Measurements from ENCODE around the gene PHTF2.
"Not testable (repeated sequence)": the region's sequence is repeated elsewhere in the genome, so short reads cannot be mapped to it uniquely, and the experiment has no call there.

The PHTF2 gene

GRCh38 chr7:77831953-77832352 lies 33.4 kb downstream of the PHTF2 start:
- no peak for DNase-seq

DNA sequence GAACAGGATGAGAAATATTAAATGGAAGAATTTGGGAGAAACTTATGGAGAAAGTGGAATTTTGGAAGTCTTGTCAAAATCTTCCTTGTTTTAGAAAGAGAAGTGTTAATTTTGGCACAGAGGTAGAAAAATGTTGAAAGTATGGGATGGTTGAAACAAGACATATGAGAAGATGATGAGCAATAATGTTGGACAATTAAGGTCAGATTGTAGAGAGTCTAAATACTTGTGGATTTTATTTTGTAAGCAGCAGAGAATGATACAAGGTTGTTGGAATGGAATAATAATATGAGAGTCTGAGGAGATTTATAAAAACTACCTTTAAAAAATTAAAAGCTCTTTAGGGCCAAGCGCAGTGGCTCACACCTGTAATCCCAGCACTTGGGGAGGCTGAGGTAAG lies 34.6 kb downstream of the PHTF2 start:
- DNase-seq = no peak

GRCh38 chr7:77836425-77836824 lies 37.9 kb downstream of the PHTF2 start:
- not testable (repeated sequence) for DNase-seq

GRCh38 chr7:77837275-77837674 lies 38.7 kb downstream of the PHTF2 start:
- DNase-seq = no peak

DNA sequence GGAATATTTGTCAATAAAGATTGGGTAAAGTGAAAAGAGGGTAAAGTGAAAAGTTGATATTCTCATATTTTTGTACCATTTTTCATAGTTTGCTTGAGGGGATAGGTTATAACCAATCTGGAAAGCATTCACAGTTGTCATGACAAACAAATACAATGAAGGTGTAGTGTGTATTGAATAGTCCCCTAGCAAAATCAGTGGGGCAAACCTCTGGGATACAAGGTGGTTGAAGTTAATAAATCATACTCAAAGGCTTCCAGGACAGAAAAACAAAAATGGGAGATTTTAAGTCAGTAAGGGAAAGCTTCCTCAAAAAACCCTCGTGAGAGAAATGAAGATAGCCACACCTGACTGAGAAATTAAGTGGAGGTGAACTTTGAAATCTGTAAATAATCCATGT lies 39.4 kb downstream of the PHTF2 start:
- DNase-seq = no peak

- DNase-seq = no peak
Measured at GRCh38 chr7:77838929-77839491, 40.4 kb downstream of the PHTF2 start.

DNA sequence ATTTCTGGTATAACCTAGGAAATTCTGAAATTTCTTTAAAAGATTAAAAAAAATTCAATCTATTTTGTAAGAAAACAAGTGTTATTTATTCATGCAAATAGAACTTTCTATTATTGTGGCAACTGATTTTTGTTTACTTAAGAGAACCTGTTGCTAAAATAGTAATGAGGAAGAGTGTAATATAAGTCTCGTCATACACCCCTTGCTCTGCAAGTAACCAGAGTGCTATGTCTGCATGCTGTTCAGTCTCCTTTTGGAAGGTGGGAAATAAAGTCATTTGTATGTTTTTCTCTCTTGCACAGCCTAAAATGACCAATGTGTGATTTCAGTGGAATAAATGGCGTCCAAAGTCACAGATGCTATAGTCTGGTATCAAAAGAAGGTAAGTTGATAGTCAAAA lies 41.3 kb downstream of the PHTF2 start:
- no peak for DNase-seq

DNA sequence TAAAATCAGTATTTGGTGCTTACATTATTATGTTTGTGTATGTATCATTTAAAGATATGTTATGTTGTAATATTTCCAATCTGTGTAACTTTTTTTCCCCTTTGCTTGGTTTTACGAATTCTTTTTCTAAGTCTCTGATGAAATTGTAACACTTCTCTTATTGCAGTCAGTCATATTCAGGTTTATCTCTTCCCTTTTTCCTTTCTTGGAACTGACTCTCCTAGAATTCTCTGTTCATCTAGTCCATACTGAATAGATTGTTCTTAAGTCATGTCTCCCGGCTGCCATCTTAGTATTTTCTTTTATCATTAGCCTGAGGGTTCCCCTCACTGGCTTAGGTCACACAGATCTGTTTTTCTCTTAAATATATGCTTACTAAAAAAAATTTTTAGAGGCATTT lies 44.6 kb downstream of the PHTF2 start:
- no peak for DNase-seq

- DNase-seq = no peak
Measured at GRCh38 chr7:77846317-77847092, 47.9 kb downstream of the PHTF2 start.

- no peak for DNase-seq
Measured at GRCh38 chr7:77855371-77856083, 57.0 kb downstream of the PHTF2 start.

DNA sequence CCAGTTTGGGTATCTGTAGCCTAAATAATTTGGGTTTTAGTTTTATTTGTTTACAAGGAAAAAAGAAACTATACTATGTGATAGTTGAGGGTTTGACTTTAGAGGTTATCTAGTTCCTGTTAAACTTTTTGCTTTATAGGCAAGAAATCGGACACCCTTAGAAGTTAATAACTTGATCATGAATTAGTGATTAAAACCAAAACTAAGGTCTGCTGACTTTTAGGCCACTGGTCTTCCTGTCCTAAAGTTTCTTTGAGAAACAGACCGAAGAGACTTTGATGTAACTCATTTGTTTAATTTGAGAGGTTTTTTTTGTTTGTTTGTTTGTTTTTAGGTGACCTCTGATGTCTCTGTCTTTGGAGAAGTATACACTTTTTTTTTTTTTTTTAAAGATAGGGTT lies 59.7 kb downstream of the PHTF2 start:
- no peak for DNase-seq

GRCh38 chr7:77859343-77859742 lies 60.8 kb downstream of the PHTF2 start:
- no peak for DNase-seq

GRCh38 chr7:77862691-77863090 lies 64.1 kb downstream of the PHTF2 start:
- no peak for DNase-seq

DNA sequence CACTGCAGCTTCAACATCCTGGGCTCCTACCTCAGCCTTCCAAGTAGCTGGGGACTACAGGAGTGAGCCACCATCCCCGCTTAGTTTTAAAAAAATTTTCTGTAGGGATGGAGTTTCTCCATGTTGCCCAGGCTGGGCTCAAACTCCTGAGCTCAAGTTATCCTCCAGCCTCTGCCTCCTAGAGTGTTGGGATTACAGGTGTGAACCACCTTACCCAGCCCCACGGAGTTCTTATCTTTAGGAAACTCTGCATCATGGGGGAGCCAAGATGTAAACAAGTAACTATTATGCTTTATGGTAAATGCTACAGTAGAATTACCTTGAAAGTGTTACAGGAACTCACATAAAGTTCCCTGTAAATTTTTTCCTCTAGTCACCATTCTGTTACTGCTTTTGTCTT lies 65.3 kb downstream of the PHTF2 start:
- DNase-seq = no peak

DNA sequence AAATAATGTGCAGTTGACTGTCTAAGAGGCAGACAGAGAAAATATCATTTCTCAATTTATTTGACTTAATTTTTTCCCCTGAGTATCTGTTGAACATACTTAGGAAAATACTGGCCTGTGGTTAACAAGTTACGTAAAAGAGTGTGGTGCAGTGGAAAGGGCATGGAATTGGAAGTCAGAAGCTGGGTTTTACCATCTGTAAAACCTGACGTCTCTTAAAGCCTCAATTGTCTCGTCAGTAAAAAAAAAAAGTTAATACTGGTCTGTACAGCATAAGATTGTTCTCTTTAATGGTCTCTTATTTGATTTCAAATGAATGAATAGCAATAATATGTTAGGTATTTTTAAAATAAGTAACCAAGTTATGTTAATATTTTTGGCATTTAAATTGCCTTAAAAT lies 67.8 kb downstream of the PHTF2 start:
- no peak for DNase-seq

DNA sequence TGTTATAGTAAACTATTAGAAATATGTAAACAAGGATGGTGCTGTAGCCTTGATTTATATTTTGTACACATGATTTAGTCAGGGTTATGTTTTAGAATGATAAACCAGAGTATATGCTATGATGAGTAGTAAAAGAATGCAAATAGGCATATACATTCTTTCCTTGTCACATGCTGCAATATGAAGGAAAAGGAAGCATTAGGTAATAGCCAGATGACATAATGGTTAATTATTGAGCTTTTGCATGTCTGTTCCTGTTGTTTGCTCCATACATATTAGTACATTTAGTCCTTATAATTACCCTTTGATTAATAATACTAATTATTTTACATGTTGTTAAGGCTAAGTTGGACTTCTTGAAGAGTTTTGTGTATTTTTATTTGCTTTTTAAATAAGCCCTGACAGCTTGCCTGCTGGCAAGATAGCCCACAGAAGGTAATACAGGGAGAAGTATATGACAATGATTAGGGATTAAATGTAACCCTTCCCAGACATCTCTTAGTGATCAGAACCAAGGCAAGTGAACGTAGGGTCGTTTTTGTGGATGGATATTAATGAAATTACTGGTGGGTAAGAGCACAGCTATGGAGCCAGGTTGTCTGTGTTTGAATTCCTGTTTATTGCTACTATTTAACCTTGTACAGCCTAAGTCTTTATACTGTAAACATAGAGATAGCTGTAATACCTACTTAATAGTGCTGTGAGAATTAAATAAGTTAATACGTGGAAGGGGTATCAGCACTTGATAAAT lies 68.4 kb downstream of the PHTF2 start:
- DNase-seq = no peak

GRCh38 chr7:77867537-77867865 lies 68.9 kb downstream of the PHTF2 start:
- DNase-seq = no peak

GRCh38 chr7:77872256-77872655 lies 73.7 kb downstream of the PHTF2 start:
- DNase-seq = not testable (repeated sequence)

- not testable (repeated sequence) for DNase-seq
Measured at GRCh38 chr7:77873416-77874327, 75.1 kb downstream of the PHTF2 start.

DNA sequence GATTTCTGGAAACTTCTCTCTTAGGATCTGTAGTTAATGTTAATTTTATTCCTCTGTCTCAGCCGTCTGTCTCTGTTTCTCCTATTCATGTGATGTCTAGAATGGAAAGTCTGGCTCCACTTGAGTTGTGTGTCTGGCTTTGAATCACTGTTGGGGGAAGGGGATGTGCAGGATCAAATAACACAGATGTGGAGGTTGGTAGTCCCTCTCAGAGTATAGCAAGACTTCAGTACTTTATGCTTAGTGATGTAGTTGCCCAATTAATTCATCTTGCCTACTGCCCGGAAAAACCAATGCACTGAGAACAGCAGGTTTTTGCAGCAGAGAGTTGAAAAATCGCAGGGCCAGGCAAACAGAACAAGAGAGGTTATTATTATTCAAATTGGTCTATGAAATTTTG lies 79.2 kb downstream of the PHTF2 start:
- no peak for DNase-seq

- no peak for DNase-seq
Measured at GRCh38 chr7:77878500-77878899, 79.9 kb downstream of the PHTF2 start.

DNA sequence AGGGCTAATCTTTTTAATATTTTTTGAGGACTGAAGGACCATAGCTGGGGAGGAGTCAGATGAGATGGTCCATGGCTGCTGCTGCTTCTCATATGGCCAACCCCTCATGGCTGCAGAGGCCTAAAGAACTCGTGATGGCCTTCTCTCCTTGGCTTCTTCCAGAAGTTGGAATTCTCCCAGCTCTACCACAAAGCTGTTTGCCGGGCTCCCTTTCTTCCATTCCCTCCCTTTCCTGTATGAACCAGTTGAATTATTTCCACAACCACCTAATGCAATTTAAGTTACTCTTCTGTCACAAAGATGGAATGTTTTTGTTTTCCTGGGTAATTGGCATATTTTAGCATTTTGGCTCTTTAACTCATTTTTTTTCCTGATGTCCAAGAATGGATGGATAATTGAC lies 80.7 kb downstream of the PHTF2 start:
- no peak for DNase-seq

- no peak for DNase-seq
Measured at GRCh38 chr7:77881871-77882270, 83.3 kb downstream of the PHTF2 start.

All from NCI-H2107 (cell line).